GM03348 (cell line): ENCODE results near the gene CPNE4.

Experiments
- DNase-seq: peaks from one replicate; pipeline ENCODE4 v3.0.0; 2012; ENCODE audit warnings: low spot score

Gene CPNE4

DNA sequence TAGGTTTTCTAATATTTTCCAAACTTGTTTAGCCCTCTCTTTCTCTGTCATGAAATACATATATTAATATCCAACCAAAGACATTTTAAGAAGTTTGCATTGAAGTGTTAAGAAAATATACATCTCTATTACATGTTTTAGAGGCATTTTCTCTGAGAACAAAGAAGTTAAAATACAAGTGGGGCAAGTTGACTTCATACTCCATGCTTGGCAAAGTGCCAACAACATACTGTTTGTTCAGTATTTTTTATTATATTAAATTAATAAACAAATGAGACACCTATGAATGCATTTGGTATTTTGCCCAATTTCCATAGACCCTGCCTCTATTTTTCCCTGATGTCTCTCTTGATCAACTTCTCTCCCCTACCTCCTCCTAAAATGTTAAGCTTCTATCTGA is 299.3 kb downstream of the CPNE4 start:
- DNase-seq: no peak

DNA sequence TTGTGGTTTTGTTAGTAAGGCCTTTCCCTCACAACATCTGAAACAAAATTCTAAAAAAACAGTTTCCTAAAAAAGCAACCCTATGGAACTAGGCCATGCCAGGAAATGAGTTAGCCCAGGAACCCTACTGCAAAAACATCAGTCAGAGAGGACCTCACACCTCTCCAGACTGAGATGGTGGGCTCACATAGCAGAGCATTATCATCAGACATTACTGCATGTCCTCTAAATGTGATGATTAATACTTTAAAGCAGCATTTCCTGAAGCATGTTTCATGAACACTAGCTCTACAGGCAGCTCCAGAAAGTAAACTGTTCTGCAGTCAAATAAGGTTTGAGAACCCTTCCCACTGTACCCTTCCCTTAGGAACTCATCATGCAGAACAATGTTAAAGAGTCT is 299.7 kb downstream of the CPNE4 start:
- peak; percentile 55 for DNase-seq

DNA sequence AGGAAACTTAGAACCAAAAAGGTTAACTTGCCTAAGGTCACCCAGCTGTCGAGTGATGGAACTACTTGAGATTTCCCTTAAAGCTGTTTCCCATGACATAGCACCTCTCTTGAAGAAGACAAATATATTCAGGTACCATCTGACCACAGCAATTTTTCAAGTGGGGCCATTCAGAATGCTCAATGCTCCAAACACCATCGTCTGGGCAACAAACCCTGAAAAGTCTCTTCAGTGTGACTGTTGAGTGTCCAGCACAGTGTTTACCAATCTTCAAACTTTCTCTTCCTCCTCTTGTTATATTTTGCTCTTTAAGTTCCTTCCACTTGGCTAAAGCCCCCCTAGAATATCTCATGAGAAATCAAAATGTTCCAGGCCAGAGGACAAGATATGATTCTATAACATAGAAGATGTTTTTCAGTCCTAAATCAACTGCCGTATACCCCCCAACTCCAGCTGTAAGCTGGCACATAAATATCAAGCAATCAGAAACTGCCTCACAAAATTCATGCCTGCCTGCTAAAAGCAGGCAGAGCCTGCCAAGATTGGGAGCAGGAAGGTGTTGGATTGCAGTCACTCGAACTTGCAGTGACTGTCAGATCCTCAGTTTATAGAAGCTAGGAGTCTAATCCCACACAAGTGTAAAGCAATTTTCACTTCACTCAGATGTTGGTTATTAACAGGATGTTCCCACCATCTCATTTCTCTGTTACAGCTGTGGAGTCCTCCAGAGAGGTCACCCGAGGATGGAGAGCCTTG is 301.6 kb downstream of the CPNE4 start:
- no peak for DNase-seq

DNA sequence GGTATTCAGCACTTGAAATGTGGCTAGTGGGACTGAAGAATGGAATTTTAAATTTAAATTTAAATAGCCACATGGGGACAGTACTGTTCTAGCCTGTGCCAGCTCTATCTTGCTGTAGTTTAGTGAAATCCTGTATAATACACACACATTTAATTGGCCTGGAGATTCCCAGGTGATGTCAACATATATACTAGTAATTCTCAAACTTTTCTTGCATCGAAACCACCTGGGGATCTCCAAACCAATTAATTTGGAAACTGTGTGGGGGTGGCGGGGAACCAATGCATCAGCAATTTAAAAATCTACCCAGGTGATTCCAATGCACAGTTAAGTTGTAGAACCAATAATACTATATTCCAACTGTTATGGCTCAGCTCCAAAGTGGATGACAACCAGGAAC is 303.1 kb downstream of the CPNE4 start:
- no peak for DNase-seq

DNA sequence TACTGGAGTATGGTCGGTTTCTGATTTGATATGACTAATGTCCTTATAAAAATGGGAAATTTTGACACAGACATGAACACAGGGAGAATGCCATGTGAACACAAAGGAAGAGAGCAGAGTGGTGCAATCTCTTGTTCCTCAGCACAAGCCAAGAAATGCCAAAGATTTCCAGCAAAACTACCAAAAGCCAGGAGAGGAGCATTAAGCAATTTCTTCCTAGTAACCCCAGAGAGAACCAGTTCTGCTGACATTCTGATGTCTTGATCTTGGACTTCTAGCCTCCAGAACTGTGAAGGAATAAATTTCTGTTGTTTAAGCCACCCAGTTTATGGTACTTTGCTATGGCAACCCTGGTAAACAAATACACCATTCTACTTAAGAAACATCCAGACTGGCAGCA is 304.2 kb downstream of the CPNE4 start:
- peak; percentile 60 for DNase-seq

DNA sequence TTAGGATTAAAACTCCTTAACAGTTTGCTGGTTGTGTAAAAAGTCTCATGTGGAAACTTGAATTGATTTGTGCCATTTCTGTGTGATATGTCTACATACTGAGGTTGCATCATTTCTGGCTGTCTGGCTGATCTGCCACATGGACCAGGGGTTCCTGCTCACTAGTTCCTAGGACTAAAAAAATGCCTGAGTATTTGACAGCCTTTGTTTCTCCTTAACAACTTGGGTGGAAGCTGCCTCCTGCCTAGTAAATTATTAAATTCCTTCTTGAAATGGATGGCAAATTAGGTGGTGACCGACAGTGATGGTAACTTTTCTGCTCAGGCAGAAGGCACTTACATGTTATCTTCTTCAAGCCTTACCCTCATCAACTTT is 305.2 kb downstream of the CPNE4 start:
- peak; percentile 41 for DNase-seq

DNA sequence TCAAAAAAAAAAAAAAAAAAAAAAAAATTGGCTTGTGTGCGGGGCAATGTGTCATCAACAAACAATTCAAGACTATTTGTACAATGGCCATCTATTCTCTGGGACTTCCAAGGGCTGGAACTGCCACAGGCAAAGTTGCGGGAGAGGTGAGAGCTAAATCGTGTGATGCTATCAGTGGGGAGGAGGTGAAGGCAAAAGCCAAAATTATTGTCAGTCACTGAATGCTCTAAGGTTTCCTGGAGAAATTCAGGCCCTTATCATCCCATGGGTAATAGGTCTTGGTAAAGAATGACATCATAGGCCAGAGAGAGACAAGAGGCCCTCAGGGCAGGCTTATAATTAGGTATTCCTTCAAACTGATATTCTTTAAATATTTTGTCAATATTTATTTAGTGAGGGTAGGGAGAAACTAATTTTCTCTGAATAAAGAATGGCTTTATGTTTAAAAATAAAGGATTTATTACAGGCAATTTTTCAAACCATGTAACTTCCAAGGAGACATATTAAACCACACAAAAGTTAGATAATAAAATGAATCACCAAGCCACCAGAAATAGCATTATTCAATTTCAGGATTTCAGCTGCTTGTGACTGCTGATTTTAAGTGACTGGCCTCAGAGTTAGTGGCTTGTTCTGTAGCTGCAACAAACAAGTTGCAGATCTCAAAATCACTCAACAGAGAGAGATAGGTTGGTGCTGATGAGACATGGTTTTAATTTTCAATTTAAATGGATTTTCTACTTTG is 305.7 kb downstream of the CPNE4 start:
- DNase-seq: no peak

DNA sequence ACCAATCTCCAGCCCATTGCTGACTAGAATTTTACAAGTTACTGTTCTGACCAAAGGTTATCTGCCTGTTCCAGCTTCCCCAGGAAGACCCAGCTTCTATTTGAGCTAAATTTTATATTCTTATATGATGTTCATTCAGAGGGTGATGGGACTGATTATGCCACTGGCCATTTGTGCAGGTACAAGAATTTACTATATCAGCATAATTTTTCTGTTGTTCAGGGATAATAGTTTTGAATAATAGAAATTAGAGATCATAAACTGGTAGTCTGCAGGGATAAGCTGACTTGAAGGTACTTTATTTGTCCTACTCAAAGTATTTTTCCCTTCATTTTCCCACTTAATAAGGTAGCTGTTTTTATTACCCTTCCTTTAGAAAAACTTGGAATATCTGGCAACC is 309.4 kb downstream of the CPNE4 start:
- DNase-seq: no peak

DNA sequence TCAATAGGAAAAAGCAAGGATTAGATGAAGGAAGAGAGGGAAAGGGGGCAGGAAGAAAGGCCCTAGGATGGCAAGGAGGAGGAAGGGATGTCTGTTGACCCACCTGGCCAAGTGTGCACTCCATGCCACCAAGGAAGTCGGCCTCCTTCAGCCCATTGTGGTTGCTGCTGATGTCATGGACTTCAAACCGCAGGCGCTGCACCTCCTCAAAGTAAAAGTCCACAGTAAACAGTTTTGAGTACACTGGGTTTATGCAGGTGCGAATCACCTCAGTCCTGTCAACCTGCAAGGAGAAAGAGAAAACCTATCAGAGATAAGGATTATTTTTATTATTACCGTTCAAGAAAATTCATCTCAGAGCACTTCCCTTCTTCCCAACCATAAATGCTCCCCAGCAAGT is 311.5 kb downstream of the CPNE4 start:
- no peak for DNase-seq

DNA sequence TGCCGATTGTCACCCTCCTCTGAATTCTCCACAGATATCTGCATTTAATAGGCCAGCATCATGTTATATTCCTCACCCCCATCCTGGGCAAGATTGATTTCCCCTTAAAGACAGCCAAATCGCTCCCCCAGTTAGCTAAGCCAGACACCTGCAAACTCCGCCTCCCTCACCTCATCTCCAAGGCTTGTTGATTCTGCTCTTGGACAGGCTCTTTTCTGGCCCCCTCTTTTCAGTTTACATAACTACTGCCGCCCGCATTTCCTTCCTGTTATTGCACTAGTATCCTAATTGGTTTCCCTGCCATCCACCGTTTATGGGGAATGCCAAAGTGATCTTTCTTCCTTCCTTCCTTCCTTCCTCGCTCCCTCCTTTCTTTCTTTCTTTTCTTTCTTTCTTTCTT is 317.3 kb downstream of the CPNE4 start:
- no peak for DNase-seq

DNA sequence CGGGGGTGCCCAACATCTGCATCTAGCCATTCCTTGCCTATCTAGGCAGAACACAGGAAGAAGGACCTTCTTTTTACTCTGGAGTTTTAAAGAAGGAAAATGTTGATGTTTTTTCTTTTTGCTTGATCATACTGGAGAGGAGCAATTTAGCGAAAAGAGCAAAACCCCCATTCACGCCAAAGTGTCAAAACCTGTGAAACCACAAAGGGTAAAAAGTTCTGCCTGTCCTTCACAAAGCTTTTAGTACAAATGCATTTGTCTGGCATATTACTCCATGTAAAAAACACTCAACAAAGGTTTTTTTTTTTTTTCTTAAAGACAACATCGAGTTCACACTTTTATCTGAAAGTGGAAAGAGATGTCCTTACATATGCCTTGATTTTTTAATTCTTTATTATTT is 317.9 kb downstream of the CPNE4 start:
- no peak for DNase-seq

DNA sequence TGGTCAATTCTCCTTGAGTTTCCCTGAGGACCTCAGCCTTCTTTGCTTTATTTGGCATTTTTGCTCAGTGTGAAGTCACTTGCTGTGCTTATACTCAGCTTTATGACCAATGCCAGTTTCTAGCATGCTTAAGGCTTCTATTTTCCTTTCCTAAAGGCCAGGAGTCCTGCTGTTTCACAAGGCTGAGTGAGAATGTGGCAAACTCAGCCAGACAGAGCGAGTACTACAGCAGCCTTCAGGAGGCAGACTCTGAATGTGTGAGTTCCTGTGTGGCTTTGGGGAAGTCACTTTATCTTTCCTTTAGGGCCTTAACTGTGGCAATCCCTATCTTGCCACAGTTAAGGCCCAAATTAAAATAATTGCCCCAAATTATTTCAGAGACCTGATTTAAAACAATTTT is 318.8 kb downstream of the CPNE4 start:
- no peak for DNase-seq

DNA sequence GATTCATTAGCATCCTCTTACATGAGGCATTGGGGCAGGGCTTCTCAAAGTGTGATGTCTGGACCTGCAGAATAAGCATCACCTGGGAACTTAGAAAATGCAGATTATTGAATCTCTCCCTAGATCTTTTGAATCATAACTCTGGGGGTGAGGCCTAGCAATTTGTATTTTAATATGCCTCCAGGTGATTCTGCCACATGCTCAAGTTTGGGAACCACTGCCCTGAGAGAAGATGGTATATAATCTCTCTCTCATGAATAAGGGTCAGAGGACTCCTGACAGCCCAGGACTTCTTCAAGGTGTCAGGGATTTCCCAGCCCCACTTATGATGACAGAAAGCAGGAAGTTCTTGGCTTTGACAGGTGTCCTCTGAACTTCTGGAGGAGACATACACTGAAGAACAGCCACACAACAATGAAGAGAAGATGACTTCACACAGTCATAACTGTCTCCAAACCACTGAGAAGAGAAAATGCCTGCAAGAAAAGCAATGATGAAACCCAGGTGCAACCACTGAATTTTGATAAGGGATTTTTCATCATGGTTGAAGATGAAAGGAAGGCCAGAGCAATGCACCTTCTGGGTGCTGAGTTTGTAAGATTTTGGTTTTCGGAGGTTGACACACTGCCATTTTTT is 320.1 kb downstream of the CPNE4 start:
- DNase-seq: no peak

DNA sequence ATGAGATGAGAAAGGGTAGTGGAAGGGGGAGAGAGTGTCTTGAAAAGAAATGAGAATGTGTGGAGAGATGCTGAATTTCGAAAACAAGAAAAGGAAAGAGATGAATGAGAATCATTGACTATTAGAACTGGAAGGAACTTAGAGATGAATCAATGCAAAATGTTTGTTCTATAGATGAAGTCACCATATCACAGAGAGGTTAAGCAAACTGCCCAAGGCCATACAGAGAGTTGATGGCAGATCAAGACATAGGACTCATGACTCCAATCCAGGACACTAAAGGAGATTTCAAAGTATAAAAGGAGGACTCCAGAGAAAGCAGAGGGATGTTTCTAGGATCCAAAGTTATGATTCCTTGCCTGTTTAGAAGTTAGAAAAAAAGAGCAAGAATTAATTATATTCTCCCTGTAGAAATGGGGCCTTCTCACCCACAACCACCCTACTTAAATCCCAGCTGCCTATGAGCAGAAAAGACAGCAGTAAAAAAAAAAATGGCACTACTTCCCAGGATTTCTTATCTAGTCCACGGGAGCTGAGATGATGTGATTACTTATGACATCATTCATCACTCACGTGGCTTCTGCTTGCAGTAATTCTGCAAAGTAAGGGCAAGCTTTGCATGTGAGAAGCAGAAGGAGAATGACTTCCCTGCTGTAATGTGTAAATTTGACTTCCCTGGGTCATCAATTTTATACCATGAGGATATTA is 321.2 kb downstream of the CPNE4 start:
- no peak for DNase-seq

DNA sequence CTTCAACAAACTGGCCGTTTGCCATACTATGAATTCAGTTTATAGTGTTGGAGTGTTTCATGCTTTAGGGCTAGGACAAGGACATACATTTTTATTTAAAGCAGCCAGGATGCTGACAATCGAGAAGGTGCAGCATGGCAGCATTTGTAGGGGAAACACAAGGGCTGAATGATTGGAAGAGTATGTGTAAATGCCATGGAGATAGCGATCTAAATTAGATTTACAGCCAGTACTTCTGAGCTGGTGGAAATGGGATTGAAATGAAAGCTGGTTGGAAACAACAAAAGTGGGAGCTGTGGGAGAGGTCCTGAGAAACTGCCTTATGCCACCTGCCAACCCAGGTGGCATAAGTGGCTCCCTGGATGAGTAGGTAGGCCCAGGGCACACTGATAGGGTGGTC is 322.2 kb downstream of the CPNE4 start:
- DNase-seq: no peak

DNA sequence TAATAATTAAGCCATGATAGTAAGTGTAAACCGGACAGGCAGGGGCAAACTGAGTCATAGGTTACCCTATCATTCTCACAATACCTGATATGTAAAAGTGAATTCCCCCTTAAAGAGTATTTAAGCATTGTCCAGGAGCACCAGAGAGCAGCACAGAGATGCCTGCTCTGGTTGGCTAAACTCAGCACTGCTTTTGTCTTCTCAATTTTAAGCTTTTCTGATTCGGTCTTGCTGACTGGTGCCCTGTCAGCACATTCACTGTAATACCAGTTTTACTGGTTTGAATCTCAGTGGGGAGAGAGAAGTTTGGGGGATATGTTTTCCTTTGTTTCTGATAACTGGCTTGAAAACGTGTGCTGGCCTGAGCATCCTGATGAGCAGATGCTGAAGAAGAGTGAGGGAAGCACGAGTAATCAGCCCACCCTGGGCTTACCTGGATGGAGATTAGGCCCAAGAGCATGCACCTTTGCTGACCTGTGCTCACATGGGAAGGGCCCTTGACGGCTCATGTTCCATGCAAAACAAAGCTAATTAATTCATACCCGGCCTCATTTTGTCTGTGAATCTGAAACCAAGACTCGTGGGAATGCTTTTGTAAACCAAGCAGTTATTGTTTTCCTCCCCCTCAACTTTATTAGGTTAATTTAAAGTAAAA is 323.6 kb downstream of the CPNE4 start:
- DNase-seq: no peak

DNA sequence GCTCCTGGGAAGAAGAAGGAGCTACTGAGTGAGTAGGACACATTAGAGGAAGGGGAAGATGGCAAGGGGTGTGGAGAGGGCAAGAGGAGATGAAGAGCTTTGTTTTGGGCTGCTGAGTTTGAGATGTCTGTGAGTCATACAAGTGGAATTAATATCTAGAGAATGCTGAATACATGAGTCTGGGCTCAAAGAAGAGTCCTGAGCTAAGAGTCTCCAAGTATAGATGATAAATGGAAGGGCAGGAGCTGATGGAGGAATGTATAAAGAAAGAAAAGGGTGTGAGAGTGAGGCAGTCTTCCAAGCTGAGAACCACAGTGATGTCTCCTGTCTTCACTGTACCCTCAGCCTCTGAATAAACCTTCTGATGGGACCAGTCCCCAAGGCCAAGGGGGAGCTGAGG is 326.6 kb downstream of the CPNE4 start:
- peak; percentile 55 for DNase-seq

DNA sequence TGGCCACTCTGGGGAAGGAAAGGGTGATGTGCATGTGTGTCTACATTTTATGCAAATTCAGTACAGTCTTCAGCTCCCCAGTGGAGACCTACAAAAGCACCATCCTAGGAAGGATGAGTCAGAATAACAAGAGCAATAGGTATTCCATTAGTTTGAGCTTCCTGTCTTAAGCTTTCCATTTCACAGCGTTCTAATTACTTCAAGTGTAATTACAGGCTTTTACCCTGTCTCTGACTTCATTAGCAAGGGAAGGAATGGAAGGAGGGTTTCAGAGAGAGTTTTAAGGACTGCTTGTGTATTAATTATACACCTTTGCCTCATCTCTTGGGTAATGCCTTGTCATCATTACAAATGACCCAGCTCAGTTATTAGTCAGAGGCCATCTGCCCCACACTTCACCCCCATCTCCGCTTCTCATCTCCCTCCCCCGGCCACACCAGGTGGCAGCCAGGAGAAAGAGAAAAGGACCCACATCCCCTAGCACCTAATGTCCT is 329.2 kb downstream of the CPNE4 start:
- DNase-seq: no peak

DNA sequence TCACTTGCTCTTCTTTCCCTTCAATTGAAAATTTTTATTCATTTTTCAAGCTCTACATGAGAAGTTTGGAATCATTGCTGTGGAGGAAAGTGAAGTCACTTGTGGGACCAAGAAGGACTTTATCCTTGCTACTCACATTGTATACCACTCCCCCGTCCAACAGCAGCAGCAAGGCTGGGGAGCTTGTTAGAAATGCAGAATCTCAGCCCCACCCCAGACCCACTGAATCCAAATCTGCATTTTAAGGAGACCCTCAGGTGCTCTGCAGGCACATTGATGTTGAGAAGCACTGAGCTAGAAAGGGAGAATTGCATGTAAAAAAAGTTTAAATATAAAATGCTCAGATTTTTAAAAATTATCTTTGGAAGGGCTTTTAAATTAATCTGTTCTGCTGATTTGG is 329.7 kb downstream of the CPNE4 start:
- DNase-seq: no peak

DNA sequence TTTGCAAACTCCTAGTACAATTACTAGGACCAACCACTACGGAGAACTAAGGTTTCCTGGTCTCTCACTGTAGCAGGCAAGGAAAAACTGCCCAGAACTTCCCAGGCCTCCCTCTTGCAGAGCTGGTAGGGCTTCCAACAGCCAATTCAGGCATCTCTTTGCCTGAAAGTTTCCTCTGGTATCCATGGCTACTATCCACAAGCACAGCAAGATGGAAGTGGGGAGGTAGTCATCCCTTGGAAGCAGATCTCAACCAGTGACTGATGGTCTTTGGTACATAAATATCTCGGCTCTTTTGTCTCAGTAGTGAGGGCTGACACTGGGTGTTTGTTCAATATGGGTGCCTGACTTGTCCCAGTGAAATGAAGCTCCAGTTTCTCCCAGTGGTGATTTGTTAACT is 330.7 kb downstream of the CPNE4 start:
- DNase-seq: no peak

DNA sequence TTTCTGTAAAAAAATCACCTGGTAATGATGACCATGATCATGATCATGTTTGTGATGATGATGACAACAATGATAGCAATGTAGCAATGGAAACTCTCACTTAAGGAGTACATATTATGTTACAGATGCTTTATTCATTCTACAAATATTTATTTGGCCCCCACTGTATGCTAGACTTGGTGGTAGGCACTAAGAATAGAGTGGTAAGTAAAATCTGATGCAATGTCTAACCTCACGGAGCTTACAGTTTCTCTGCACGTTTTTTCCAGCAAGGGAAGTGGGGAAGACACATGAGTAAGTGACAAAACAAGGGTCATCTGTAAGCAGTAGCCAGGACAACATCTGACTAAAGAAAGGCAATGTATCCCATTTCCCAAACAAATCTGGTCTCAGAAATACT is 332.7 kb downstream of the CPNE4 start:
- DNase-seq: no peak

DNA sequence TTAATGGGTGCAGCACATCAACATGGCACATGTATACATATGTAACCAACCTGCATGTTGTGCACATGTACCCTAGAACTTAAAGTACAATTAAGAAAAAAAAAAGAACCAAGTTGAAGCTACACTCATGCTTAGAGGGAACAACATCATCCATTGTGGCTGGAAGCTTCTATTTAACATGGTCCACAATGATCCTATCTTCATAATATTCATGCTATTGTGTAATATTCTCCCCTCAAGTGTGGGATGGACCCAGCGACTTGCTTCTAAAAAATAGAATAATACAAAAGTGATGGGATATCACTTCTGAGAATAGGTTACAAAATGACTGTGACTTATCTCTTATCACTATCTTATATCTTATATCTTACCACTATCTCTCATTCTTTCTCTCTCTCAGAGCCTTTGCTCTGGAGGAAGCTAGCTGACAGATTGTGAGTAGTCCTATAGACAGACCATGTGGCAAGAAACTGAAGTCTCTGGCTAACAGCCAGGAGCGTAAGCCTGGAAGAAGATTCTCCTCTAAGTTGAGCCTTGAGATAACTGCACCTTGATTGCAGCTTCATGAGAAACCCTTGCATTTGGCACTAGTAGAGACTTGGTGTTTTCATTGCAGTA is 333.6 kb downstream of the CPNE4 start:
- no peak for DNase-seq
